GM23338 (cell line): ENCODE results near the gene HABP4. TPM values are rescaled to one million over a fixed set of nuclear protein-coding genes. Genes with fewer than 3 reads are reported as not detected.

Source experiments
- ATAC-seq: fragments of 200-7000 bp; cut with Tn5 transposase; 3 replicates; pipeline ENCODE4 v1.9.1; 2020
- DNase-seq: peaks from one replicate; pipeline ENCODE4 v3.0.0-alpha.2; 2015; ENCODE audit warnings: low spot score
- H2AFZ ChIP-seq: fragments of 200-600 bp; sonication (generic); 2 replicates; pipeline ENCODE4 v1.8.0; 2016; ENCODE audit warnings: antibody characterized with exemption, mild to moderate bottlenecking, moderate library complexity
- H3F3A ChIP-seq: fragments of 200-600 bp; sonication (generic); replicated peaks from 2 replicates; pipeline ENCODE4 v1.8.0; 2017; ENCODE audit warnings: antibody characterized with exemption, mixed run types, low read depth
- H3K27ac ChIP-seq: fragments of 200-600 bp; sonication (generic); 2 replicates; pipeline ENCODE4 v1.6.1; 2016; ENCODE audit warnings: low read depth
- H3K27me3 ChIP-seq: fragments of 200-600 bp; sonication (generic); 2 replicates; pipeline ENCODE4 v1.8.0; 2016; ENCODE audit warnings: mild to moderate bottlenecking, mixed run types, moderate library complexity; ENCODE audit not compliant: insufficient read depth
- H3K36me3 ChIP-seq: fragments of 200-600 bp; sonication (generic); 2 replicates; pipeline ENCODE4 v1.8.0; 2016; ENCODE audit warnings: mild to moderate bottlenecking; ENCODE audit not compliant: insufficient read depth
- H3K4me1 ChIP-seq: fragments of 200-600 bp; sonication (generic); 2 replicates; pipeline ENCODE4 v1.8.0; 2016; ENCODE audit warnings: mild to moderate bottlenecking, moderate library complexity; ENCODE audit not compliant: insufficient read depth
- H3K4me2 ChIP-seq: fragments of 200-600 bp; sonication (generic); 2 replicates; pipeline ENCODE4 v1.7.1; 2017; ENCODE audit warnings: mixed run types
- H3K4me3 ChIP-seq: fragments of 200-600 bp; sonication (generic); 2 replicates; pipeline ENCODE4 v1.6.1; 2016; ENCODE audit warnings: mixed run types
- H3K79me2 ChIP-seq: fragments of 200-600 bp; sonication (generic); replicated peaks from 2 replicates; pipeline ENCODE4 v1.8.0; 2017; ENCODE audit warnings: mild to moderate bottlenecking; ENCODE audit not compliant: insufficient read depth
- H3K9me2 ChIP-seq: fragments of 200-600 bp; sonication (generic); 2 replicates; pipeline ENCODE4 v1.8.0; 2017; ENCODE audit not compliant: insufficient read depth
- H4K20me1 ChIP-seq: fragments of 200-600 bp; sonication (generic); replicated peaks from 2 replicates; pipeline ENCODE4 v1.8.0; 2017; ENCODE audit warnings: mild to moderate bottlenecking; ENCODE audit not compliant: insufficient read depth
- H3K27ac Mint-ChIP-seq: 2 replicates; pipeline ENCODE4 v1.8.0; 2020; ENCODE audit warnings: inconsistent platforms, mild to moderate bottlenecking, moderate library complexity, mixed read lengths
- H3K27me3 Mint-ChIP-seq: 3 replicates; pipeline ENCODE4 v1.8.0; 2022; ENCODE audit warnings: low read depth, mild to moderate bottlenecking, moderate library complexity, mixed read lengths, inconsistent platforms; ENCODE audit not compliant: insufficient read depth, poor library complexity
- H3K36me3 Mint-ChIP-seq: 3 replicates; pipeline ENCODE4 v1.8.0; 2021; ENCODE audit warnings: low read depth, mild to moderate bottlenecking, inconsistent platforms, moderate library complexity, mixed read lengths
- H3K4me1 Mint-ChIP-seq: 3 replicates; pipeline ENCODE4 v1.8.0; 2020; ENCODE audit warnings: mild to moderate bottlenecking, inconsistent platforms, mixed read lengths
- H3K4me3 Mint-ChIP-seq: 3 replicates; pipeline ENCODE4 v1.8.0; 2021; ENCODE audit warnings: moderate library complexity, mild to moderate bottlenecking, inconsistent platforms, mixed read lengths
- H3K9me3 Mint-ChIP-seq: 3 replicates; pipeline ENCODE4 v1.8.0; 2020; ENCODE audit warnings: moderate library complexity, mild to moderate bottlenecking, inconsistent platforms, mixed read lengths
- CREB1 ChIP-seq: fragments of 250-450 bp; sonication (Bioruptor Pico); IDR thresholded peaks from 2 replicates; pipeline ENCODE4 v1.5.0; 2020; ENCODE audit warnings: low read depth, mild to moderate bottlenecking, moderate library complexity
- CTCF ChIP-seq, 2 experiments: fragments of 200-600 bp in 1 of 2; sonication (generic) in 1 of 2; conservative IDR thresholded peaks; 2 replicates each; pipeline versions ENCODE4 v1.5.1 to v1.6.1; 2016 to 2017; ENCODE audit warnings: antibody characterized with exemption in 2 of 2, low read depth in 2 of 2, mild to moderate bottlenecking in 2 of 2, moderate library complexity in 1 of 2
- ETS1 ChIP-seq: IDR thresholded peaks from 2 replicates; pipeline ENCODE4 v1.6.1; 2016; ENCODE audit warnings: antibody characterized with exemption
- EZH2 ChIP-seq: fragments of 200-600 bp; sonication (generic); IDR thresholded peaks from one replicate; pipeline ENCODE4 v1.8.0; 2017; ENCODE audit warnings: antibody characterized with exemption, mild to moderate bottlenecking, low read depth; ENCODE audit not compliant: unreplicated experiment
- EZH2phosphoT487 ChIP-seq: fragments of 200-600 bp; sonication (generic); IDR thresholded peaks from one replicate; pipeline ENCODE4 v1.8.1; 2018; ENCODE audit warnings: antibody characterized with exemption; ENCODE audit not compliant: unreplicated experiment
- JUNB ChIP-seq: IDR thresholded peaks from one replicate; pipeline ENCODE4 v1.6.1; 2016; ENCODE audit warnings: antibody characterized with exemption; ENCODE audit not compliant: unreplicated experiment
- NANOG ChIP-seq: IDR thresholded peaks from 2 replicates; pipeline ENCODE4 v1.6.1; 2016; ENCODE audit warnings: antibody characterized with exemption, borderline replicate concordance
- POLR2AphosphoS5 ChIP-seq: IDR thresholded peaks from 2 replicates; pipeline ENCODE4 v1.6.1; 2016; ENCODE audit warnings: antibody characterized with exemption, low read depth
- REST ChIP-seq: IDR thresholded peaks from one replicate; pipeline ENCODE4 v1.6.1; 2018; ENCODE audit warnings: antibody characterized with exemption; ENCODE audit not compliant: unreplicated experiment
- STAT1 ChIP-seq: IDR thresholded peaks from one replicate; pipeline ENCODE4 v1.6.1; 2016; ENCODE audit warnings: antibody characterized with exemption; ENCODE audit not compliant: unreplicated experiment
- ZNF114 ChIP-seq: fragments of 250-450 bp; sonication (Bioruptor Pico); IDR thresholded peaks from 2 replicates; pipeline ENCODE4 v1.5.0; 2020; ENCODE audit warnings: mild to moderate bottlenecking, moderate library complexity
- ZNF331 ChIP-seq: fragments of 250-450 bp; sonication (Bioruptor Pico); IDR thresholded peaks from 2 replicates; pipeline ENCODE4 v1.5.0; 2020; ENCODE audit warnings: low read depth, mild to moderate bottlenecking, moderate library complexity
- ZNF462 ChIP-seq: fragments of 250-450 bp; sonication (Bioruptor Pico); IDR thresholded peaks from 2 replicates; pipeline ENCODE4 v1.5.0; 2020; ENCODE audit warnings: mild to moderate bottlenecking, moderate library complexity
- polyA plus RNA-seq: library from polyadenylated mRNA; unstranded; fragments of >200 nt; fragmentation: Nextera tagmentation; extraction: Ambion mirVana; gene quantifications from 2 replicates; pipeline ENCODE4 v1.2.1, GENCODE V29; 2016
- total RNA-seq: library from RNA; depleted of rRNA; stranded (reverse); fragments of >200 nt; shearing (Covaris generic); gene quantifications from 2 replicates; pipeline ENCODE4 v1.2.3, GENCODE V29; 2014

Gene HABP4
- total and polyA plus RNA-seq, 2 experiments from 2014 or later, result 8.8 to 9.9 TPM

- Histone ChIP-seq H3K79me2 (no peaks in the 10 kb centered on the region), H4K20me1 (no peaks in the 10 kb centered on the region)
- H3K27ac Mint-ChIP-seq, result no peak overlapping the region
Observed at GRCh38 chr9:96423322-96423984, 26.5 kb upstream of the HABP4 start.

More at GRCh38 chr9:96423322-96423984, 26.5 kb upstream of the HABP4 start:
- no peaks in the 10 kb centered on the region for H3K36me3 Mint-ChIP-seq
- H3K27me3 Mint-ChIP-seq, result peaks cover 6% of the 10 kb centered on the region
- Histone ChIP-seq H3K4me3 (no peak overlapping the region), H3K27ac (no peak overlapping the region), H3K4me2 (no peak overlapping the region), H3K36me3 (no peaks in the 10 kb centered on the region), H2AFZ (peak overlapping the region; percentile 88), H3F3A (no peaks in the 10 kb centered on the region), H3K27me3 (no peaks in the 10 kb centered on the region), H3K4me1 (peaks cover 16% of the 10 kb centered on the region), H3K9me2 (no peaks in the 10 kb centered on the region)
- no peak for ATAC-seq
- peaks cover 29% of the 10 kb centered on the region for H3K4me1 Mint-ChIP-seq
- no peaks in the 10 kb centered on the region for H3K9me3 Mint-ChIP-seq
- no peak for TF ChIP-seq EZH2
- TF ChIP-seq ZNF331 (CRISPR knock-in tag), result no peak
- TF ChIP-seq STAT1, result no peak
- TF ChIP-seq REST, result no peak
- no peak for TF ChIP-seq CREB1 (CRISPR knock-in tag)
- no peak for TF ChIP-seq EZH2phosphoT487
- no peak for TF ChIP-seq ETS1
- TF ChIP-seq JUNB, result no peak
- no peak for TF ChIP-seq ZNF114 (CRISPR knock-in tag)
- TF ChIP-seq ZNF462 (CRISPR knock-in tag), result no peak
- no peak for TF ChIP-seq CTCF (conservative IDR thresholded peaks at IDR 0.05; ENCODE audit: low read depth in 2 of 2)
- no peak for TF ChIP-seq NANOG
- no peak for TF ChIP-seq POLR2AphosphoS5
- no peak for DNase-seq
- no peak overlapping the region for H3K4me3 Mint-ChIP-seq
